GM12878 (cell line): ENCODE measurements around the gene HSPA2. TPM values are rescaled to one million over a fixed set of nuclear protein-coding genes. Genes with fewer than 3 reads are reported as not detected.

ENCODE experiments used
- ATAC-seq: fragments of 200-7000 bp; cut with Tn5 transposase; 3 replicates; pipeline ENCODE4 v1.9.1; 2020; ENCODE audit warnings: mild to moderate bottlenecking, moderate library complexity
- BruUV-seq: library from RNA; stranded (reverse); fragments of 400-500 nt; replicated peaks from 2 replicates; lab custom pipeline; 2021; lab: Mats Ljungman, UMichigan
- CTCF ChIA-PET: fragments of 300-600 bp; sonication (Branson Sonifier 250); formaldehyde crosslinking; extraction: SDS; loops from one replicate; lab custom pipeline; 2021; ENCODE audit warnings: inconsistent platforms; lab: Yijun Ruan, JAX
- POLR2A ChIA-PET: fragments of 350-600 bp; formaldehyde crosslinking; extraction: SDS; loops from one replicate; lab custom pipeline; 2021; ENCODE audit warnings: inconsistent platforms; lab: Charles Lee
- RAD21 ChIA-PET: fragments of 300-600 bp; sonication (Branson Sonifier 250); formaldehyde crosslinking; loops from one replicate; lab custom pipeline; 2023; ENCODE audit warnings: antibody characterized with exemption; ENCODE audit not compliant: unreplicated experiment; lab: Charles Lee
- SMC1A ChIA-PET: fragments of 300-600 bp; sonication (Branson Sonifier 250); formaldehyde crosslinking; loops from one replicate; lab custom pipeline; 2023; ENCODE audit not compliant: unreplicated experiment, uncharacterized antibody; lab: Charles Lee
- DNase-seq: peaks from one replicate; pipeline ENCODE4 v3.0.0-alpha.2; 2011; ENCODE audit warnings: low read depth, low spot score
- FAIRE-seq: peaks from 3 replicates; lab custom pipeline; 2011; peaks lifted over from hg19 to GRCh38; lab: Jason Lieb, UNC
- H2AFZ ChIP-seq: 2 replicates; pipeline ENCODE4 v1.6.0; 2011; ENCODE audit warnings: low read depth, low read length, control low read depth; ENCODE audit not compliant: control insufficient read depth
- H3K27ac ChIP-seq: 2 replicates; pipeline ENCODE4 v1.5.1; 2011; ENCODE audit warnings: control low read depth; ENCODE audit not compliant: control insufficient read depth, insufficient read depth
- H3K27me3 ChIP-seq, 2 experiments: replicated peaks in 1 of 2; 2 replicates each; pipeline versions ENCODE4 v1.6.0 to v1.6.1; 2011; ENCODE audit warnings: low read length in 1 of 2; ENCODE audit not compliant: control insufficient read depth in 2 of 2, insufficient read depth in 2 of 2
- H3K36me3 ChIP-seq, 2 experiments: 2 replicates each; pipeline ENCODE4 v1.5.1; 2011; ENCODE audit warnings: low read length in 1 of 2; ENCODE audit not compliant: control insufficient read depth in 2 of 2, insufficient read depth in 2 of 2
- H3K4me1 ChIP-seq: 2 replicates; pipeline ENCODE4 v1.6.1; 2011; ENCODE audit warnings: mild to moderate bottlenecking, low read length, moderate library complexity, mixed read lengths; ENCODE audit not compliant: control insufficient read depth, insufficient read depth
- H3K4me2 ChIP-seq: 2 replicates; pipeline ENCODE4 v1.6.0; 2011; ENCODE audit warnings: control low read depth; ENCODE audit not compliant: control insufficient read depth, insufficient read depth
- H3K4me3 ChIP-seq: fragments of 200-600 bp; sonication (generic); 2 replicates; pipeline ENCODE4 v1.5.1; 2016
- H3K79me2 ChIP-seq: 2 replicates; pipeline ENCODE4 v1.6.0; 2011; ENCODE audit warnings: low read length; ENCODE audit not compliant: control insufficient read depth, insufficient read depth
- H3K9ac ChIP-seq: 2 replicates; pipeline ENCODE4 v1.8.0; 2011; ENCODE audit warnings: low read length, control low read depth, mixed read lengths; ENCODE audit not compliant: control insufficient read depth, insufficient read depth
- H3K9me3 ChIP-seq: replicated peaks from 3 replicates; pipeline ENCODE4 v1.5.1; 2011; ENCODE audit warnings: mild to moderate bottlenecking, low read length; ENCODE audit not compliant: control insufficient read depth, insufficient read depth
- H4K20me1 ChIP-seq: 2 replicates; pipeline ENCODE4 v1.6.0; 2011; ENCODE audit not compliant: control insufficient read depth, insufficient read depth
- ASH2L ChIP-seq: fragments of 300-600, 200-600 bp; sonication (generic); IDR thresholded peaks from 2 replicates; pipeline ENCODE4 v1.6.1; 2017; ENCODE audit warnings: low read depth, mild to moderate bottlenecking, borderline replicate concordance
- BCLAF1 ChIP-seq: fragments of 450-650 bp; IDR thresholded peaks from 2 replicates; pipeline ENCODE4 v1.6.1; 2017; ENCODE audit warnings: antibody characterized with exemption, mild to moderate bottlenecking, moderate library complexity
- IKZF1 ChIP-seq: fragments of 450-650 bp; conservative IDR thresholded peaks from 2 replicates; pipeline ENCODE4 v1.6.1; 2017; ENCODE audit warnings: antibody characterized with exemption, mild to moderate bottlenecking
- IKZF2 ChIP-seq, 2 experiments: fragments of 450-650 bp; IDR thresholded peaks; 2 replicates each; pipeline ENCODE4 v1.6.1; 2017; ENCODE audit warnings: mild to moderate bottlenecking in 2 of 2, moderate library complexity in 2 of 2
- IRF4 ChIP-seq: IDR thresholded peaks from 2 replicates; pipeline ENCODE4 v1.6.1; 2011; ENCODE audit warnings: low read depth, low read length
- JUNB ChIP-seq: IDR thresholded peaks from 2 replicates; pipeline ENCODE4 v1.6.1; 2016; ENCODE audit warnings: antibody characterized with exemption, mild to moderate bottlenecking
- MAX ChIP-seq: IDR thresholded peaks from 2 replicates; pipeline ENCODE4 v1.6.1; 2012; ENCODE audit warnings: low read depth, low read length, improper control_type of control experiment
- MLLT1 ChIP-seq: fragments of 450-650 bp; IDR thresholded peaks from 2 replicates; pipeline ENCODE4 v1.6.1; 2016; ENCODE audit warnings: mild to moderate bottlenecking
- NFYA ChIP-seq: IDR thresholded peaks from 2 replicates; pipeline ENCODE4 v1.6.1; 2011; ENCODE audit warnings: low read depth, mild to moderate bottlenecking, low read length, improper control_type of control experiment, borderline replicate concordance
- PAX5 ChIP-seq: IDR thresholded peaks from 2 replicates; pipeline ENCODE4 v1.6.1; 2011; ENCODE audit warnings: low read depth, low read length, borderline replicate concordance
- RELA ChIP-seq: fragments of 450-650 bp; IDR thresholded peaks from 2 replicates; pipeline ENCODE4 v1.8.0; 2014; ENCODE audit warnings: borderline replicate concordance; ENCODE audit not compliant: partially characterized antibody
- SUZ12 ChIP-seq: fragments of 200-600 bp; sonication (generic); IDR thresholded peaks from one replicate; pipeline ENCODE4 v1.6.1; 2018; ENCODE audit warnings: antibody characterized with exemption, mild to moderate bottlenecking; ENCODE audit not compliant: unreplicated experiment
- ZBTB33 ChIP-seq: fragments of 450-650 bp; IDR thresholded peaks from 2 replicates; pipeline ENCODE4 v1.6.1; 2017; ENCODE audit warnings: mild to moderate bottlenecking
- ZNF207 ChIP-seq: fragments of 450-650 bp; IDR thresholded peaks from 2 replicates; pipeline ENCODE4 v1.6.1; 2014; ENCODE audit warnings: antibody characterized with exemption, mild to moderate bottlenecking, borderline replicate concordance
- ZZZ3 ChIP-seq: IDR thresholded peaks from 2 replicates; pipeline ENCODE4 v1.6.1; 2011; ENCODE audit warnings: low read depth; ENCODE audit not compliant: control insufficient read depth, insufficient read length
- WGBS: methylation state at CpG from one replicate; pipeline ENCODE4 v1.1.6; 2016; ENCODE audit warnings: low lambda C conversion rate; ENCODE audit not compliant: insufficient replicate concordance, insufficient coverage; ENCODE audit errors: missing lambda C conversion rate; 5-methylcytosine and 5-hydroxymethylcytosine counted together
- in situ Hi-C: fragments of 300-500 bp; cut with MboI; formaldehyde crosslinking; loops from 9 replicates; pipeline ENCODE4 v1.14.3; 2018; ENCODE audit warnings: mixed read lengths
- intact Hi-C: fragments of 100-400 bp; cut with micrococcal nuclease; formaldehyde crosslinking; loops from one replicate; pipeline ENCODE4 v1.14.2; 2022; ENCODE audit not compliant: unreplicated experiment
- polyA plus RNA-seq, 11 experiments: library from polyadenylated mRNA; depleted of rRNA in 4 of 11; unstranded in 6 of 11; stranded (reverse) in 5 of 11; fragments of >200 nt; fragmentation: Nextera tagmentation in 4 of 11; fragmentation: Illumina TruSeq in 1 of 11; extraction: Ambion mirVana in 4 of 11; extraction: Trizol in 1 of 11; gene quantifications; 1 replicate in 1 of 11; 2 replicates in 10 of 11; pipeline versions ENCODE4 v1.2.1 to v1.2.3, GENCODE V29; 2011 to 2016; ENCODE audit warnings: inconsistent platforms in 2 of 11, missing spikeins in 2 of 11, low read depth in 1 of 11
- total RNA-seq, 4 experiments: library from RNA; depleted of rRNA in 3 of 4; stranded (reverse); fragments of >200 nt in 3 of 4; fragmentation: Illumina TruSeq in 1 of 4; extraction: Trizol in 1 of 4; gene quantifications; 2 replicates each; pipeline versions ENCODE4 v1.2.1 to v1.2.3, GENCODE V29; 2013 to 2021

Gene HSPA2
- total and polyA plus RNA-seq, 10 of the 15 experiments (the other 5 are each of a cell fraction or from before 2014, with no cell fraction given), result 0.02 to 1.2 (median 0.65) TPM

- SMC1A ChIA-PET, result interaction anchor here (1.1 to 3.6 kb wide), 7 partner anchors 7 to 112 kb away, joined by 3 to 29 read pairs (median 8); partner anchors contain the start of gene AKAP5
- DNase-seq (peak; percentile 83), ATAC-seq (peak; percentile 71), FAIRE-seq (no peak)
- POLR2A ChIA-PET, result interaction anchor here (1.1 to 2.7 kb wide), 6 partner anchors 13 to 116 kb away, joined by 3 to 14 read pairs (median 6); partner anchors contain the start of gene MTHFD1
- Histone ChIP-seq H3K36me3 (no peaks in the 10 kb centered on the region), H3K27ac (peak within 1 kb of the TSS; percentile 98), H3K9ac (peak within 1 kb of the TSS; percentile 97), H3K9me3 (no peaks in the 10 kb centered on the region), H3K4me3 (peak within 1 kb of the TSS; percentile 91), H3K4me1 (peaks cover 6% of the 10 kb centered on the region), H2AFZ (peak within 1 kb of the TSS; percentile 53), H3K79me2 (peaks cover 96% of the 10 kb centered on the region), H3K27me3 (no peaks in the 10 kb centered on the region), H3K4me2 (peak within 1 kb of the TSS; percentile 70), H4K20me1 (no peaks in the 10 kb centered on the region)
- intact Hi-C loops, result loop anchor here (2.0 kb wide), 3 partner anchors 25 to 115 kb away; partner anchors contain the start of genes HSPA2 and MTHFD1
- RAD21 ChIA-PET, result interaction anchor here (0.9 to 2.9 kb wide), 10 partner anchors 7 to 151 kb away, joined by 3 to 12 read pairs (median 6); partner anchors contain the start of gene MTHFD1
- no TSS peak for BruUV-seq
- WGBS, result under 1% methylated on average over 54 of the region's 87 CpGs
- CTCF ChIA-PET, result interaction anchor here (0.8 to 3.5 kb wide), 7 partner anchors 7 to 133 kb away, joined by 3 to 37 read pairs (median 4); partner anchors contain the start of gene HSPA2
- in situ Hi-C loops, result no loop called here
- no peak; the same call in 1 of the 2 replicates for TF ChIP-seq ASH2L
- TF ChIP-seq ZNF207, result peak; percentile 88; the same call in 1 of the 2 replicates
- TF ChIP-seq MAX, result peak; percentile 81; the same call in 1 of the 2 replicates
- no peak for TF ChIP-seq BCLAF1
- peak; percentile 98 for TF ChIP-seq RELA
- TF ChIP-seq ZZZ3, result no peak
- no peak; the same call in 1 of the 2 replicates for TF ChIP-seq MLLT1
- TF ChIP-seq NFYA, result no peak
- no peak for TF ChIP-seq SUZ12
- TF ChIP-seq ZBTB33, result no peak
- TF ChIP-seq JUNB, result no peak
- TF ChIP-seq IKZF2 (IDR thresholded peaks at IDR 0.05), result peak in 1 of 2 experiments; percentile 48; a peak in 1 of 4 replicates
- no peak; the same call in none of the 2 replicates for TF ChIP-seq IKZF1
- no peak for TF ChIP-seq IRF4
- TF ChIP-seq PAX5, result no peak
These were observed 36.9 kb upstream of the HSPA2 start, which contains the start of gene ZBTB25 for GRCh38 chr14:64503434-64504309. TSS of gene ZBTB25 (minus strand) at chr14:64503838. CDS start at chr14:64490533, 13,305 bp downstream.
